IPS-15b (cell line): Measurements from ENCODE around the gene IP6K1.

Experiments used
- H3K27me3 ChIP-seq: one replicate; pipeline ENCODE4 v1.6.1; 2013; ENCODE audit warnings: low read length; ENCODE audit not compliant: control insufficient read depth, insufficient read depth
- H3K36me3 ChIP-seq: one replicate; pipeline ENCODE4 v1.6.1; 2013; ENCODE audit warnings: low read length; ENCODE audit not compliant: control insufficient read depth, insufficient read depth
- H3K4me1 ChIP-seq: one replicate; pipeline ENCODE4 v1.6.1; 2013; ENCODE audit warnings: mild to moderate bottlenecking, low read length; ENCODE audit not compliant: control insufficient read depth, insufficient read depth
- H3K4me3 ChIP-seq: one replicate; pipeline ENCODE4 v1.5.1; 2013; ENCODE audit warnings: low read depth, low read length
- H3K9ac ChIP-seq: one replicate; pipeline ENCODE4 v1.6.1; 2013; ENCODE audit warnings: low read depth, mild to moderate bottlenecking, low read length
- H3K9me3 ChIP-seq: one replicate; pipeline ENCODE4 v1.6.1; 2013; ENCODE audit warnings: mild to moderate bottlenecking, low read length; ENCODE audit not compliant: control insufficient read depth, insufficient read depth

IP6K1 gene

GRCh38 chr3:49712166-49712565 lies 74.2 kb downstream of the IP6K1 start:
- H3K9me3 ChIP-seq = no peaks in the 10 kb centered on the region
- peaks cover 2% of the 10 kb centered on the region for H3K4me1 ChIP-seq
- peaks cover 11% of the 10 kb centered on the region for H3K36me3 ChIP-seq
- no peaks in the 10 kb centered on the region for H3K27me3 ChIP-seq
- H3K9ac ChIP-seq = no peak overlapping the region
- H3K4me3 ChIP-seq = no peak overlapping the region

- Histone ChIP-seq H3K9me3 (no peaks in the 10 kb centered on the region), H3K4me3 (no peak overlapping the region), H3K36me3 (peaks cover 14% of the 10 kb centered on the region), H3K27me3 (no peaks in the 10 kb centered on the region), H3K9ac (no peak overlapping the region), H3K4me1 (peaks cover 2% of the 10 kb centered on the region)
These were observed 74.9 kb downstream of the IP6K1 start for GRCh38 chr3:49711489-49711888.

- Histone ChIP-seq H3K27me3 (no peaks in the 10 kb centered on the region), H3K4me1 (peaks cover 2% of the 10 kb centered on the region), H3K9ac (no peak overlapping the region), H3K4me3 (no peak overlapping the region), H3K9me3 (no peaks in the 10 kb centered on the region), H3K36me3 (peaks cover 15% of the 10 kb centered on the region)
These were observed 76.5 kb downstream of the IP6K1 start for GRCh38 chr3:49709852-49710251.

GRCh38 chr3:49707113-49707480 lies 79.2 kb downstream of the IP6K1 start:
- H3K4me3 ChIP-seq = no peak overlapping the region
- peaks cover 24% of the 10 kb centered on the region for H3K36me3 ChIP-seq
- H3K9me3 ChIP-seq = no peaks in the 10 kb centered on the region
- H3K9ac ChIP-seq = no peak overlapping the region
- no peaks in the 10 kb centered on the region for H3K27me3 ChIP-seq
- H3K4me1 ChIP-seq = no peaks in the 10 kb centered on the region

DNA sequence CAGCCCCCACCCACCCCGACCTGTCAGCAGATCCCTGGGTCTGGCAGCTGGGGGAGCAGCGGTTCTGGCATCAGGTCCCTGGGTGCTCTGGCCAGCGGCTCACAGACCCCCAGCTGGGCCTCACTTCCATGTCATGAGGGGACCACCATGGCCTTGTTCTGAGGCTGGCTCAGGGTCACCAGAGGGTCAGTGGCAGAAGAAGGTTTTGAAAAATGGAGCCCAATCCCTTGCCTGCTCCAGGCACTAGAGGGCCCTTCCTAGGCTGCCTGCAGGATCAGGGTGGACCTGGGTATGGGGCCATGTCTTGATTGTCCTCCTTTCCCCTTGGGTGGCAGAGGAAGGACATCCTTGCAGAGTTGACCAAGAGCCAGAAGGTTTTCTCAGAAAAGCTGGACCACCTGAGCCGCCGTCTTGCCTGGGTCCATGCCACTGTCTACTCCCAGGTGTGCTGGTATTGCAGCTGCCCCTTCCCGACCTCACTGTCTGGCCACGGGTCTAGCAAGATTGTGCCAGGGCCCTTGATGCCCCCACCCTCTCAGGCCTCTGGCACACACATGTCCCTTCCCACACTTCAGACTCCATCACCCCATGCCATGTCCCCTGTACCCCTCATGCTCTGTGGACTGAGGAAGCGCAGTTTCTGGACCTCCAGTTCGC lies 79.8 kb downstream of the IP6K1 start:
- H3K4me3 ChIP-seq = no peak overlapping the region
- no peak overlapping the region for H3K9ac ChIP-seq
- H3K9me3 ChIP-seq = no peaks in the 10 kb centered on the region
- peaks cover 29% of the 10 kb centered on the region for H3K36me3 ChIP-seq
- H3K4me1 ChIP-seq = no peaks in the 10 kb centered on the region
- H3K27me3 ChIP-seq = no peaks in the 10 kb centered on the region

GRCh38 chr3:49705390-49705960 lies 80.9 kb downstream of the IP6K1 start:
- H3K4me3 ChIP-seq = no peak overlapping the region
- no peaks in the 10 kb centered on the region for H3K27me3 ChIP-seq
- H3K4me1 ChIP-seq = no peaks in the 10 kb centered on the region
- peaks cover 30% of the 10 kb centered on the region for H3K36me3 ChIP-seq
- H3K9ac ChIP-seq = no peak overlapping the region
- H3K9me3 ChIP-seq = no peaks in the 10 kb centered on the region

GRCh38 chr3:49704629-49705028 lies 81.7 kb downstream of the IP6K1 start:
- Histone ChIP-seq H3K4me1 (no peaks in the 10 kb centered on the region), H3K9me3 (no peaks in the 10 kb centered on the region), H3K36me3 (peaks cover 30% of the 10 kb centered on the region), H3K4me3 (no peak overlapping the region), H3K27me3 (no peaks in the 10 kb centered on the region), H3K9ac (no peak overlapping the region)

DNA sequence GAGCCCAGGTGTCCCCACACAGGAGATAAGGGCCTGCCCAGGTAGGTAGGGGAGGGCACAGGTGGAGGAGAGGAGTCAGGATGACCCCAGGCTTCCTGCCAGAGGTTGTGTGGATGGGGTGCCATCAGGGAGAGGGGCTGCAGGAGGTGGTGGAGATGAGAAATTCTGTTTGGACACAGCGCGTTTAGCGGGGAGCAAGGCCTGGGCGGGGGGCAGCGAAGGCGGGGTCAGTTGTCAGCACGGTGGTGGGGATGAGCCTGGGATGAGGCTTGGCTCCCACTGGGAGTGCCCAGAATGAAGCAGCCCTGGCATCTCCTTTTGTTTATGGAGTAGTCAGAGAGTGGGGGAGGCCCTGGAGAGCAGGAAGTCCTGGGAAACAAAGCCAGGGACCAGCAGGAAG lies 82.4 kb downstream of the IP6K1 start:
- Histone ChIP-seq H3K4me1 (no peaks in the 10 kb centered on the region), H3K9ac (no peak overlapping the region), H3K36me3 (peaks cover 30% of the 10 kb centered on the region), H3K27me3 (no peaks in the 10 kb centered on the region), H3K9me3 (no peaks in the 10 kb centered on the region), H3K4me3 (no peak overlapping the region)

DNA sequence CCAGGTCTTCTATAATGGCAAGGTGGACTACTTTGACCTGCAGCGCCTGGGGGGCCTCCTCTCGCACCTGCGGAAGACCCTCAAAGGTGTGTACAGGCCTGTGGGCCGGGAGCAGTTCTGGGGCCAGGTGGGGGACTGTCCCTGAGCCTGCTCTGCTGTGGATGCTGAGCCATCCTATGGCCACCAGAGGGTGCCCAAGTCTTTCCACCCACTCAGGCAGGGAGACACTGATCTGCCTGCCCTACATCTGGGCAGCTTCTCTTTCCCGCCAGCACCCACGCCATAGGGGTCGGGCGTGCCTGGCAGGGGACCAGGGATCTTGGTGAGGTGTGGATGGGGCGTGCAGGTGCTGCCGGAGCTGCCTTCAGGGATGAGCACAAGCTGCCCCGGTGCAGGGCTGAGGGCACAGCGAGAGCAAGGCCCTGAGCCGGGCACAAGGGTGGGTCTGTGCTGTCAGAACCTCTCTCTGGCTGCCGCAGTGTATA lies 82.9 kb downstream of the IP6K1 start:
- Histone ChIP-seq H3K36me3 (peaks cover 33% of the 10 kb centered on the region), H3K27me3 (no peaks in the 10 kb centered on the region), H3K9ac (no peak overlapping the region), H3K9me3 (no peaks in the 10 kb centered on the region), H3K4me1 (no peaks in the 10 kb centered on the region), H3K4me3 (no peak overlapping the region)

- no peaks in the 10 kb centered on the region for H3K4me1 ChIP-seq
- H3K4me3 ChIP-seq = no peak overlapping the region
- no peaks in the 10 kb centered on the region for H3K27me3 ChIP-seq
- peaks cover 35% of the 10 kb centered on the region for H3K36me3 ChIP-seq
- no peak overlapping the region for H3K9ac ChIP-seq
- no peaks in the 10 kb centered on the region for H3K9me3 ChIP-seq
These were observed 83.7 kb downstream of the IP6K1 start for GRCh38 chr3:49702672-49703071.

- H3K9ac ChIP-seq = no peak overlapping the region
- H3K4me1 ChIP-seq = no peaks in the 10 kb centered on the region
- peaks cover 34% of the 10 kb centered on the region for H3K36me3 ChIP-seq
- no peak overlapping the region for H3K4me3 ChIP-seq
- H3K27me3 ChIP-seq = no peaks in the 10 kb centered on the region
- no peaks in the 10 kb centered on the region for H3K9me3 ChIP-seq
These were observed 84.8 kb downstream of the IP6K1 start for GRCh38 chr3:49701388-49702077.
